Stimulated activated CD8-positive, alpha-beta memory T cell treated with anti-CD3 and anti-CD28 coated beads, Interleukin-4, amount 100 ng/mL, for 24 hours (primary cell): ENCODE measurements around the gene CCND2.

ENCODE experiments used
- DNase-seq: peaks from one replicate; pipeline ENCODE4 v3.0.0-alpha.2; 2020; ENCODE audit warnings: low read depth

Gene CCND2

DNA sequence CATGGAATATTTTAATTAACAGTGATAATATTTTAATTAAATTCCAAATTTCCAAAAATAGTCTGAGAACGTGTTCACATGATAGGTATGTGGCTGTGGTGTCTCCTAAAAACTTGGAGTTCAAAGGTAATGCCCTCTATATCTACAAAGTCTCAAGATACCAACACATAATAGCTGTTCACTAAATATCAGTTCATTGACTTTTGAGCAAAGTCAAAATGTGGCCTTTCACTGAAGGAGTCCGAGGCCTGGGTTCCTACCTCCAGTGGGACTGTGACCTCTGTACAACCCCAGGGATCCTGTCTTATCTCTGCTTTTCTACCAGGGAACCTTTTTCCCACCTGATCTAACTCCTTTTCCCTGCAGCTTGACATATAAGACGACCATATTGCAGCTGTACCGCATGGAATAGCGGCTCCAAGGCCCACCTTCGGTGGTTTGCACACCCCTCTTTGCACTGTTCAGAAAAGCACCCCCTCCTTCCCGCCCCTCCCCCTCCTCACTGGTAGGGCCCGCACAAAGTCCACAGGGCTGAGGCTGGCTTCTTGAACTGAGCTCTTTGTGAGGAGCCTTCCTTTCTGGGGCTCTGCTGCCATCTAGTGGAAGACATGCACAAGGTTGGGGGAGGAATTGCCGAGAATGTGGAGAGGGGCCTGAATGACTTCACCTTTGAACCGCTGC, 3.1 kb downstream of the CCND2 start:
- DNase-seq = peak; percentile 70

DNA sequence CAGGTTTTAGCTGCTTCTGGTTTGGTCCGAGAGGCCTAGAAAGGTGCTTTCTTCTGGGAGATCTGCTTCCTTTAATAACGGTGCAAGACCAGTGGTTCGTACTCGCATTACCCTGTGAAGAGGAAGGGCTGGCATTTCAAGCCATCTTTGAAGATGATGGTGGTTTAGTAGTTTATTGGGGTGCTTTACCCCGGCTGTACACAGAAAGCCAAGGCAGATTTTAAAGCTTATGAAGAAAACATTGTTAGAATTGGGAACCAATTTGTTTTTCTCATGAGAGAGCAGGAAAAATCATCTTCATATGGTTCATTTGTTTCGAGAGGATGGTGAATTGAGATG, 3.6 kb downstream of the CCND2 start:
- no peak for DNase-seq

DNA sequence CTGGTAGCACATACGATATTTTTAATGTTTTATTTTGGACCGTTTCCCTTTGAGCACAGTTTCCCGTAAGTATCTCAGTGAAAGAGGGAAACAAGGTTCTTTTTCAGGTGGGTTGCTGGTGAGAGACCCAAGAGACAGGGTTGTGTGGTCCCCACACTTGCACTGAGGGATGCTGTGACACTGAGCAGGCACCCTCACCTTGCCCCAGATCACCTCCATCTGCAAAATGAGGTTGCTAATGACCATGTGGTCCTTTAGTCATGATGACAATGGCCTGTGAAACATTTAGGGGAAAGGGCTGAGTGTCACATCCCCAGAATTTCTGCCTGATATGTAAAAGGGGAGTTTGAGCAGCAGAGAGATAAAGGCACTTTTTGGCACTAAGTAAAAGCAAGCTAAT, 4.3 kb downstream of the CCND2 start:
- DNase-seq = no peak

GRCh38 chr12:4278329-4279197, 5.0 kb downstream of the CCND2 start:
- DNase-seq = no peak

GRCh38 chr12:4279198-4279690, 5.7 kb downstream of the CCND2 start:
- DNase-seq = no peak

- DNase-seq = no peak
Observed at GRCh38 chr12:4280351-4281163, 7.0 kb downstream of the CCND2 start.

GRCh38 chr12:4281173-4281654, 7.7 kb downstream of the CCND2 start:
- no peak for DNase-seq

DNA sequence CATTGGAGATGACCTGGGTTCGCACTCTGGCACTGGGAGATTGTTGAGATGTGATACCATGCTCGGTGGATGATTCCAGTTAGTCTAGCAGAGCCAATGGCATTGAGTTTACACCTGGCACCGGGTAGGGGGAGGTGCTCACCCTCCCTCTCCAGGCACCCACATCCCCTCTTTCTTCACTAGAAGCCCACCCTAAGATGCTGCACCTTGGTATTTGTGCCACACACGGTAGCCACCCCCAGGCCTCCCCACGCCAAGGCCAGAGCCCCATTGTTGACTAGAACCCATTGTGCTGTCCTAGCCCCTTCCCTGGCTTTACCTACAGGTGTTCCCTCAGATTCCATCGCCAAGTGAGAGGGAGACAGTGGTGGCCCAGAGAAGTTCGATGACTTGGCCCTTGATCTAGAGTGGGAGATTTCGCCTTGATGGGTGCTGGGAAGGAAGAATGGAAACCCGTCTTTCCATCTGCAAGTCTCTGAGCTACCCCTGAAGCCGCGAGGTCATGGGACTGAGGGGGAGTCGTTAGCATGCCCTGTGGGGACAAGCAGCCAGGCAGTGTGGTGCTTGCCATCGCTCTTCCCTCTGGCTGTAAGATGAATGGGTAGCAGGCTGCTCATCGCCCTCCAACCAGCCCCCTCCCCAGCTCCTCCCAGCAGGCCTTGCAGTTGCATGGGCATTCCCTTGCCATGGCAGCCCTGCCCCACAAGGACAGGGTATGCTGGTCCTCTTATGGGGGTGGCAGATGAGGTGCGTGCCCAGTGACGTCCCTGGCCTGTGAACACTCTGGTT, 8.7 kb downstream of the CCND2 start:
- no peak for DNase-seq

DNA sequence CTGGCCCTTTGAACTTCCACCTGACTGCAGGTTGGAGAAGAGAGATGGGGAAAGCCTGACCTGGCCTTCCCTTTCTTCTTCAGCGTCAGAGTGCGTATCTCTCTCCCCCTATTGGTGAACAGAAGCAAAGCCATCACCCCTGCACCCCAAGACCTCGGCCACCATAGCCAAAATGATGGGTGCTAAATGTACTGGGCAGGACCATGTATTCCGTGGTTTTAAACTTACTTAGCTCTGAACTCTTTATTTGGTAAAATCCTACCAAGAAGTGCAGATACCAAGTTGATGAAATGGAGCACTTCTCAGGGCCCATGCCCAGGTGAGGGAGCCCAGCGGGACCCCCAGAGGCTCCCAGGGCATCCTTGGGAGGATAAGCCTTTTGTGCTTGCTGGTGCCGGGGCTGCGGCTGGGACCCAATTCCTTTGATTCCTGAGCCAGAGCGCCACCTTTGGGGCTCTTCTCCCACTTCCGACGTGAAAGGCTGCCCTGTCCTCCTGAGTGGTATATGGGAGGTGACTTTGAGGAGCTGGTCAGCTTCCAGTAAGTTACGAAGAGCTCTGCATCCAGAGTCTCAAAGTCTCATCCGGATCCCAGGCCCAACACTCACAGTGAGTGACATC, 9.4 kb downstream of the CCND2 start:
- DNase-seq = no peak

- no peak for DNase-seq
Observed at GRCh38 chr12:4283512-4284255, 10.1 kb downstream of the CCND2 start.

DNA sequence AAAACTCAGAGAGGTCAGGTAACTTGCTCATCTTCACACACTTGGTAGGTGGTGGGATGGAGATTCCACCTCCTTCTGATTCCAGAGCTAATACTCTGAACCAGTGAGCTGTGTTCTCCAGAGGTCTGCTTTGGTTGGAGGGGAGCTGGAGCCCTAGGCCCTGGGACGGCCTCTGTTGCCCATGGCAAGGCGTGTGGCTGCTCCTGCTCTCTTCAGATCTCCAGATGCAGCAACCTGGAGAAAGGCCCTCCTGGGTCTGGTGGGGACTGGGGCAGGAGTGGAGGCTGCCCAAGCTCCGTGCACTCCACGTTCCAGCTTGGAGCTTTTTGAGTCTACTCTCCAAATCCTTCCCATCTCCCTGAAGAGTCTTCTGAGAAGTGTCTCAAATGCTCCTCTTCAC, 10.7 kb downstream of the CCND2 start:
- no peak for DNase-seq

GRCh38 chr12:4285070-4285469, 11.5 kb downstream of the CCND2 start:
- DNase-seq = no peak

- DNase-seq = no peak
Observed at GRCh38 chr12:4286228-4286627, 12.7 kb downstream of the CCND2 start.

- DNase-seq = no peak
Observed at GRCh38 chr12:4286771-4287317, 13.3 kb downstream of the CCND2 start.

GRCh38 chr12:4287325-4288211, 14.0 kb downstream of the CCND2 start:
- no peak for DNase-seq

- DNase-seq = no peak
Observed at GRCh38 chr12:4288296-4289131, 15.0 kb downstream of the CCND2 start.

- DNase-seq = no peak
Observed at GRCh38 chr12:4289231-4289878, 15.8 kb downstream of the CCND2 start.
